Bronchial epithelial cell (primary cell): ENCODE data around the gene PNMA5. TPM values are rescaled to one million over a fixed set of nuclear protein-coding genes. Genes with fewer than 3 reads are reported as not detected.

Experiments
- DNase-seq: peaks from one replicate; pipeline ENCODE4 v3.0.0-alpha.2; 2010; ENCODE audit warnings: low read depth
- FAIRE-seq: peaks from 2 replicates; lab custom pipeline; 2011; peaks lifted over from hg19 to GRCh38; lab: Jason Lieb, UNC
- H3K27me3 ChIP-seq: 2 replicates; pipeline ENCODE4 v1.5.1; 2011; ENCODE audit warnings: low read length; ENCODE audit not compliant: control insufficient read depth, insufficient read depth
- H3K36me3 ChIP-seq: 2 replicates; pipeline ENCODE4 v1.5.1; 2011; ENCODE audit warnings: low read length; ENCODE audit not compliant: control insufficient read depth, insufficient read depth
- H3K4me3 ChIP-seq: 2 replicates; pipeline ENCODE4 v1.5.1; 2011; ENCODE audit warnings: mild to moderate bottlenecking, low read depth, low read length, control low read depth
- total RNA-seq: library from RNA; depleted of rRNA; stranded (reverse); fragments of >200 nt; gene quantifications from 2 replicates; pipeline ENCODE4 v1.2.1, GENCODE V29; 2014
- TF ChIP-seq, protein P1 (sequence below): IDR thresholded peaks from 2 replicates; pipeline ENCODE4 v1.5.1; 2011; ENCODE audit warnings: mild to moderate bottlenecking, moderate library complexity, low read length, control low read depth, inconsistent platforms; ENCODE audit not compliant: insufficient read depth, severe bottlenecking

The PNMA5 gene
- total RNA-seq, 1 donor from 2014 or later = not detected

GRCh38 chrX:152941328-152942076 is 52.4 kb downstream of the PNMA5 start:
- Histone ChIP-seq H3K27me3 (no peaks in the 10 kb centered on the region), H3K36me3 (peaks cover 23% of the 10 kb centered on the region), H3K4me3 (peak overlapping the region; percentile 43)
- FAIRE-seq = no peak
- DNase-seq = peak; percentile 72
- TF ChIP-seq, protein P1, sequence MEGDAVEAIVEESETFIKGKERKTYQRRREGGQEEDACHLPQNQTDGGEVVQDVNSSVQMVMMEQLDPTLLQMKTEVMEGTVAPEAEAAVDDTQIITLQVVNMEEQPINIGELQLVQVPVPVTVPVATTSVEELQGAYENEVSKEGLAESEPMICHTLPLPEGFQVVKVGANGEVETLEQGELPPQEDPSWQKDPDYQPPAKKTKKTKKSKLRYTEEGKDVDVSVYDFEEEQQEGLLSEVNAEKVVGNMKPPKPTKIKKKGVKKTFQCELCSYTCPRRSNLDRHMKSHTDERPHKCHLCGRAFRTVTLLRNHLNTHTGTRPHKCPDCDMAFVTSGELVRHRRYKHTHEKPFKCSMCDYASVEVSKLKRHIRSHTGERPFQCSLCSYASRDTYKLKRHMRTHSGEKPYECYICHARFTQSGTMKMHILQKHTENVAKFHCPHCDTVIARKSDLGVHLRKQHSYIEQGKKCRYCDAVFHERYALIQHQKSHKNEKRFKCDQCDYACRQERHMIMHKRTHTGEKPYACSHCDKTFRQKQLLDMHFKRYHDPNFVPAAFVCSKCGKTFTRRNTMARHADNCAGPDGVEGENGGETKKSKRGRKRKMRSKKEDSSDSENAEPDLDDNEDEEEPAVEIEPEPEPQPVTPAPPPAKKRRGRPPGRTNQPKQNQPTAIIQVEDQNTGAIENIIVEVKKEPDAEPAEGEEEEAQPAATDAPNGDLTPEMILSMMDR = peak; percentile 73

Other genes starting within 250 kb of the PNMA5 start
- gene MAGEA2, start 240.3 kb downstream of the PNMA5 start, total RNA-seq = not detected in 2 replicates
- not detected in 2 replicates for gene CSAG3, start 234.9 kb downstream of the PNMA5 start, total RNA-seq
- gene MAGEA6, start 224.4 kb downstream of the PNMA5 start, total RNA-seq = not detected in 2 replicates
- gene CETN2, start 163.4 kb downstream of the PNMA5 start, total RNA-seq = 25.0 and 28.0 TPM in 2 replicates
- gene NSDHL, start 163.1 kb downstream of the PNMA5 start, total RNA-seq = 18.4 and 24.6 TPM in 2 replicates
- gene ZNF185, start 96.0 kb downstream of the PNMA5 start, total RNA-seq = 93.5 and 264 TPM in 2 replicates
- under 0.01 TPM in 1 of 2 replicates, not detected in the other for gene PNMA3, start 62.4 kb upstream of the PNMA5 start, total RNA-seq
- 0.53 and 0.77 TPM in 2 replicates for gene PNMA6A, start 78.3 kb upstream of the PNMA5 start, total RNA-seq
- gene MAGEA1, start 185.2 kb upstream of the PNMA5 start, total RNA-seq = not detected in 2 replicates